Measurements from ENCODE around the gene VAMP8.

DNA sequence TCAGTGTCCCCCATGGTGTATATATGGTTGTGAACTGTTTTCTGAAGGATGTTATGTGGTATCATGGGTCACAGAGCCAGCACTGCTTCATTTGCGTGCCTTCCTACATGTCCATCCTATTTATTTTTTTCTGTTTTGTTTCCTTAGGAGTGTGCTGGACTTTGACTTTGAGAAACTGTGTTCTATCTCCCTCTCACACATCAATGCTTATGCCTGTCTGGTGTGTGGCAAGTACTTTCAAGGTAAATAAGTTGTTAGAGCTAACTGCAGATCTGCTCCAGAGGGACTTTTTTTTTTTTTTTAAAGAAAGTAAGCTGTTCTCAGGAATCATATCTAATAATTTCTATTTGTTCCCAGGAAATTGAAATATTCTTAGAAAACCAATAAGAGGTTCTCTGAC, 44.0 kb downstream of the VAMP8 start:
- no peak for TF ChIP-seq POLR2A (IDR thresholded peaks at IDR 0.05)
- TF ChIP-seq, protein P1, sequence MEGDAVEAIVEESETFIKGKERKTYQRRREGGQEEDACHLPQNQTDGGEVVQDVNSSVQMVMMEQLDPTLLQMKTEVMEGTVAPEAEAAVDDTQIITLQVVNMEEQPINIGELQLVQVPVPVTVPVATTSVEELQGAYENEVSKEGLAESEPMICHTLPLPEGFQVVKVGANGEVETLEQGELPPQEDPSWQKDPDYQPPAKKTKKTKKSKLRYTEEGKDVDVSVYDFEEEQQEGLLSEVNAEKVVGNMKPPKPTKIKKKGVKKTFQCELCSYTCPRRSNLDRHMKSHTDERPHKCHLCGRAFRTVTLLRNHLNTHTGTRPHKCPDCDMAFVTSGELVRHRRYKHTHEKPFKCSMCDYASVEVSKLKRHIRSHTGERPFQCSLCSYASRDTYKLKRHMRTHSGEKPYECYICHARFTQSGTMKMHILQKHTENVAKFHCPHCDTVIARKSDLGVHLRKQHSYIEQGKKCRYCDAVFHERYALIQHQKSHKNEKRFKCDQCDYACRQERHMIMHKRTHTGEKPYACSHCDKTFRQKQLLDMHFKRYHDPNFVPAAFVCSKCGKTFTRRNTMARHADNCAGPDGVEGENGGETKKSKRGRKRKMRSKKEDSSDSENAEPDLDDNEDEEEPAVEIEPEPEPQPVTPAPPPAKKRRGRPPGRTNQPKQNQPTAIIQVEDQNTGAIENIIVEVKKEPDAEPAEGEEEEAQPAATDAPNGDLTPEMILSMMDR (IDR thresholded peaks at IDR 0.05) = no peak
